Neural cell (in vitro differentiated cells): ENCODE results near the gene ZNF785.

ENCODE experiments used
- EP300 ChIP-seq: fragments of 450-650 bp; conservative IDR thresholded peaks from 2 replicates; pipeline ENCODE4 v1.6.1; 2014; ENCODE audit warnings: antibody characterized with exemption, mild to moderate bottlenecking, moderate library complexity; ENCODE audit not compliant: poor library complexity, severe bottlenecking
- EZH2 ChIP-seq: fragments of 200-600, 300-800 bp; shearing (Covaris generic), sonication (generic); IDR thresholded peaks from 2 replicates; pipeline ENCODE4 v1.6.1; 2014; ENCODE audit warnings: antibody characterized with exemption, low read length, borderline replicate concordance, mild to moderate bottlenecking; ENCODE audit not compliant: insufficient read depth, poor library complexity, severe bottlenecking
- MXI1 ChIP-seq: fragments of 450-650 bp; conservative IDR thresholded peaks from 2 replicates; pipeline ENCODE4 v1.6.1; 2014; ENCODE audit warnings: antibody characterized with exemption, mild to moderate bottlenecking; ENCODE audit not compliant: poor library complexity, severe bottlenecking
- POLR2AphosphoS5 ChIP-seq: IDR thresholded peaks from 2 replicates; pipeline ENCODE4 v1.6.1; 2012
- RAD21 ChIP-seq: fragments of 450-650 bp; conservative IDR thresholded peaks from 2 replicates; pipeline ENCODE4 v1.6.1; 2014; ENCODE audit warnings: antibody characterized with exemption, mild to moderate bottlenecking, moderate library complexity
- SMC3 ChIP-seq: fragments of 450-650 bp; conservative IDR thresholded peaks from 2 replicates; pipeline ENCODE4 v1.6.1; 2014; ENCODE audit warnings: antibody characterized with exemption, mild to moderate bottlenecking, moderate library complexity; ENCODE audit not compliant: poor library complexity
- TAF1 ChIP-seq: IDR thresholded peaks from 2 replicates; pipeline ENCODE4 v1.6.1; 2012; ENCODE audit warnings: low read depth
- TF ChIP-seq, protein P1 (sequence below): fragments of 450-650 bp; IDR thresholded peaks from 2 replicates; pipeline ENCODE4 v1.5.1; 2014; ENCODE audit warnings: antibody characterized with exemption, mild to moderate bottlenecking, moderate library complexity; ENCODE audit not compliant: poor library complexity, severe bottlenecking
- TF ChIP-seq, protein P2 (sequence below): IDR thresholded peaks from 2 replicates; pipeline ENCODE4 v1.6.1; 2012; ENCODE audit warnings: borderline replicate concordance

DNA sequence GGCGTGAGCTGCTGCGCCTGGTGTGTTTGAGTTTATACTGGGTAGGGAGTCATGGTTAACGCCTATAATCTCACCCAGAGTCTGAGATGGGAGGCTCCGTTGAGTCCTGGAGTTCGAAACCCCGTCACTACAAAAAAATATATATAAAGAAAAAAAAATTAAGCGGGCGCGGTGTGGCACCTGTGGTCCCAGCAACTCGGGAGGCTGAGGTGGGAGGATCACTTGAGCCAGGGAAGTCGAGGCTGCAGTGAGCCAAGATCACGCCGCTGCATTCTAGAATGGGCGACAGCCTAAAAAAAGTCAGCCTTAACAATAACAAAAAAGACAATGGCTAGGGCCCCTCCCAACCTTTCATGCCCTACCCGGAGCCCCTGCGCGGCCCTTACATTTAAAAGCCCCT lies 48.0 kb upstream of the ZNF785 start:
- TF ChIP-seq, protein P1, sequence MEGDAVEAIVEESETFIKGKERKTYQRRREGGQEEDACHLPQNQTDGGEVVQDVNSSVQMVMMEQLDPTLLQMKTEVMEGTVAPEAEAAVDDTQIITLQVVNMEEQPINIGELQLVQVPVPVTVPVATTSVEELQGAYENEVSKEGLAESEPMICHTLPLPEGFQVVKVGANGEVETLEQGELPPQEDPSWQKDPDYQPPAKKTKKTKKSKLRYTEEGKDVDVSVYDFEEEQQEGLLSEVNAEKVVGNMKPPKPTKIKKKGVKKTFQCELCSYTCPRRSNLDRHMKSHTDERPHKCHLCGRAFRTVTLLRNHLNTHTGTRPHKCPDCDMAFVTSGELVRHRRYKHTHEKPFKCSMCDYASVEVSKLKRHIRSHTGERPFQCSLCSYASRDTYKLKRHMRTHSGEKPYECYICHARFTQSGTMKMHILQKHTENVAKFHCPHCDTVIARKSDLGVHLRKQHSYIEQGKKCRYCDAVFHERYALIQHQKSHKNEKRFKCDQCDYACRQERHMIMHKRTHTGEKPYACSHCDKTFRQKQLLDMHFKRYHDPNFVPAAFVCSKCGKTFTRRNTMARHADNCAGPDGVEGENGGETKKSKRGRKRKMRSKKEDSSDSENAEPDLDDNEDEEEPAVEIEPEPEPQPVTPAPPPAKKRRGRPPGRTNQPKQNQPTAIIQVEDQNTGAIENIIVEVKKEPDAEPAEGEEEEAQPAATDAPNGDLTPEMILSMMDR: no peak
- no peak for TF ChIP-seq POLR2AphosphoS5
- no peak for TF ChIP-seq EP300
- TF ChIP-seq TAF1: no peak
- TF ChIP-seq, protein P2, sequence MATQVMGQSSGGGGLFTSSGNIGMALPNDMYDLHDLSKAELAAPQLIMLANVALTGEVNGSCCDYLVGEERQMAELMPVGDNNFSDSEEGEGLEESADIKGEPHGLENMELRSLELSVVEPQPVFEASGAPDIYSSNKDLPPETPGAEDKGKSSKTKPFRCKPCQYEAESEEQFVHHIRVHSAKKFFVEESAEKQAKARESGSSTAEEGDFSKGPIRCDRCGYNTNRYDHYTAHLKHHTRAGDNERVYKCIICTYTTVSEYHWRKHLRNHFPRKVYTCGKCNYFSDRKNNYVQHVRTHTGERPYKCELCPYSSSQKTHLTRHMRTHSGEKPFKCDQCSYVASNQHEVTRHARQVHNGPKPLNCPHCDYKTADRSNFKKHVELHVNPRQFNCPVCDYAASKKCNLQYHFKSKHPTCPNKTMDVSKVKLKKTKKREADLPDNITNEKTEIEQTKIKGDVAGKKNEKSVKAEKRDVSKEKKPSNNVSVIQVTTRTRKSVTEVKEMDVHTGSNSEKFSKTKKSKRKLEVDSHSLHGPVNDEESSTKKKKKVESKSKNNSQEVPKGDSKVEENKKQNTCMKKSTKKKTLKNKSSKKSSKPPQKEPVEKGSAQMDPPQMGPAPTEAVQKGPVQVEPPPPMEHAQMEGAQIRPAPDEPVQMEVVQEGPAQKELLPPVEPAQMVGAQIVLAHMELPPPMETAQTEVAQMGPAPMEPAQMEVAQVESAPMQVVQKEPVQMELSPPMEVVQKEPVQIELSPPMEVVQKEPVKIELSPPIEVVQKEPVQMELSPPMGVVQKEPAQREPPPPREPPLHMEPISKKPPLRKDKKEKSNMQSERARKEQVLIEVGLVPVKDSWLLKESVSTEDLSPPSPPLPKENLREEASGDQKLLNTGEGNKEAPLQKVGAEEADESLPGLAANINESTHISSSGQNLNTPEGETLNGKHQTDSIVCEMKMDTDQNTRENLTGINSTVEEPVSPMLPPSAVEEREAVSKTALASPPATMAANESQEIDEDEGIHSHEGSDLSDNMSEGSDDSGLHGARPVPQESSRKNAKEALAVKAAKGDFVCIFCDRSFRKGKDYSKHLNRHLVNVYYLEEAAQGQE: no peak
- TF ChIP-seq MXI1: no peak
- no peak for TF ChIP-seq EZH2
- TF ChIP-seq RAD21: no peak
- TF ChIP-seq SMC3: no peak
